GM18517 (cell line): ENCODE data around the gene LRMDA.

Experiments
- ATAC-seq: cut with Tn5 transposase; IDR thresholded peaks from one replicate; pipeline ENCODE4 v1.9.1; 2021; ENCODE audit warnings: mild to moderate bottlenecking, moderate library complexity; ENCODE audit not compliant: unreplicated experiment

Gene LRMDA

GRCh38 chr10:75568450-75569130, 137.2 kb downstream of the LRMDA start:
- ATAC-seq, result no peak

GRCh38 chr10:75569506-75569905, 138.1 kb downstream of the LRMDA start:
- ATAC-seq, result no peak

DNA sequence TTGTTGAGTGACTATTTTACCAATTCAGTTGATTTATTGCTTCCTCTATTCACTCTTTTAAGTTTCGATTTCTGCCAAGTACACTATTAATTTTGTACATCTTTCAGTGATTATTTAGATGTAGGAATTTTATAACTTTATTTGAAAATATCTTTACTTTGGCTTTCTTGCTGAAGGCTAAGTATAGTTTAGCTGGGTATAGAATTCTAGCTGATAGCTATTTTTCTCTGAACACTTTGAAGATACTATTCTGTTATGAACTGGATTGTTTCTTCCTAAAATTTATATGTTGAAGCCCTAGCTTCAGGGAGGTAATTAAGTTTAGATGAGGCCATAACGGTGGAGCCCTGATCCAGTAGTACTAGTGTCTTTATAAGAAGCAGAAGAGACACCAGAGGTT, 141.1 kb downstream of the LRMDA start:
- ATAC-seq, result no peak

- ATAC-seq, result no peak
These were observed 144.5 kb downstream of the LRMDA start for GRCh38 chr10:75575940-75576339.

DNA sequence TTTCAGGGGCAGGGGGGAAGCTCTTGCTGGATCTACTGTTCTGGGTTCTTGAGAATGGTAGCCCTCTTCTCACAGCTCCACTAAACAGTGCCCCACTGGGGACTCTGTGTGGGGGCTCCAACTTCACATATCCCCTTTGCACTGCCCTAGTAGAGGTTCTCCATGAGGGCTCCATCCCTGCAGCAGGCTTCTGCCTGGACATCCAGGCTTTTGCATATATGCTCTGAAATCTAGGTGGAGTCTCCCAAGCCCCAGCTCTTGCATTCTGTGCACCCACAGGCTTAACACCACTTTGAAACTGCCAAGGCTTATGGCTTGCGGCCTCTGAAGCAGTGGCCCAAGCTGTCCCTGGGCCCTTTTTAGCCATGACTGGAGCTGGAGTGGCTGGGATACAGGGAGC, 150.7 kb downstream of the LRMDA start:
- ATAC-seq, result no peak

GRCh38 chr10:75585294-75585693, 153.9 kb downstream of the LRMDA start:
- ATAC-seq, result no peak

- ATAC-seq, result no peak
These were observed 155.4 kb downstream of the LRMDA start for GRCh38 chr10:75586814-75587213.

DNA sequence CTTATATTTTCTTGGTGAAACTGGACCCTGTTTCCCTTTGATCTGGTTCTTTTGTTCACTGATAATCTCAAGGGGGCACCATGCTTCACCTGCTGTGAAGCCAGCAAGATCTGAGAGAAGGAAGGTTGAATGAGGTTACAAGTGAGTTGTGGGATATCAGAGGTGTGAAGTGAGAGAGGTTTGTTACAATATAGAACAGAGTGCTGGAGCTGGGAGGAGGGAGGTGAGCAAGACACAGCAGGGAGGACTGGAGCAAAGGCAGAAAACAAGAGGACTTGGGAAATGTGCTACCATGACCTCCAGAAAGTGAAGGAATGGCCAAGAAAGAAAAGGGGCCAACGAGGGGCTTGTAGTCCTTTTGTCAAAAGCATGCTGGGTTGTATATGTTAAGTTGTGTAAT, 156.6 kb downstream of the LRMDA start:
- no peak for ATAC-seq

- no peak for ATAC-seq
These were observed 158.7 kb downstream of the LRMDA start for GRCh38 chr10:75589895-75590654.

DNA sequence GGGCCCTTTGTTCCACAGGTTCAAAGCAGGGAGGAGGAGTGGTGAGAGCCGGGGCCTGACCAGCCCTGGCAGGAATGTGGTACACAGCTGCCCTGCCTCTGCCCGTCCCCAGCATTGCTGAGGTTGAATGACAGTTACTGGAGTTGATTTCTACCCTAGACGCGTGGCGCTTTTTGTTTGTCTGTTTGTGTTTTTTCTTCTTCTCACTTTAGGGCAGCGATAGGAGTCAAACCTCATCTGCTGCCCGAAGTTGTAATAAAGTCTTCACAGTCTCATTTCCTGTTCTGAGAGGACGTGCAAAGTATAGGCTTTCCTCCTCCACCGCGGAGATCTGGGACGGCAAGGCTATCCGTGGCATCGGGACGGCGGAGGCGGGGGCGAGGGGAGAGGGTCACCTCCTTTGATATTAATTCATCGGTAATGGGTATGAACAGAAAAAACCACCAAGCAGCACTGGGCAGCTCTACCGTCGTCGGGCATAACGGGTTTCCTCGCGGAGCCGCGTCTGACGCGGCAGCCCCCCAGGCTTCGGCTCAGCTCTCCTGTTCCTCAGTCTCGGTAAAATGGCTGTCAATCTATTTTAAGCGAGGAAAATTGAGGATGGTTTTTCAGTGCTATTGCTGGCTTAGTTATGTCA, 160.8 kb downstream of the LRMDA start:
- no peak for ATAC-seq

GRCh38 chr10:75592791-75593643, 161.6 kb downstream of the LRMDA start:
- no peak for ATAC-seq

DNA sequence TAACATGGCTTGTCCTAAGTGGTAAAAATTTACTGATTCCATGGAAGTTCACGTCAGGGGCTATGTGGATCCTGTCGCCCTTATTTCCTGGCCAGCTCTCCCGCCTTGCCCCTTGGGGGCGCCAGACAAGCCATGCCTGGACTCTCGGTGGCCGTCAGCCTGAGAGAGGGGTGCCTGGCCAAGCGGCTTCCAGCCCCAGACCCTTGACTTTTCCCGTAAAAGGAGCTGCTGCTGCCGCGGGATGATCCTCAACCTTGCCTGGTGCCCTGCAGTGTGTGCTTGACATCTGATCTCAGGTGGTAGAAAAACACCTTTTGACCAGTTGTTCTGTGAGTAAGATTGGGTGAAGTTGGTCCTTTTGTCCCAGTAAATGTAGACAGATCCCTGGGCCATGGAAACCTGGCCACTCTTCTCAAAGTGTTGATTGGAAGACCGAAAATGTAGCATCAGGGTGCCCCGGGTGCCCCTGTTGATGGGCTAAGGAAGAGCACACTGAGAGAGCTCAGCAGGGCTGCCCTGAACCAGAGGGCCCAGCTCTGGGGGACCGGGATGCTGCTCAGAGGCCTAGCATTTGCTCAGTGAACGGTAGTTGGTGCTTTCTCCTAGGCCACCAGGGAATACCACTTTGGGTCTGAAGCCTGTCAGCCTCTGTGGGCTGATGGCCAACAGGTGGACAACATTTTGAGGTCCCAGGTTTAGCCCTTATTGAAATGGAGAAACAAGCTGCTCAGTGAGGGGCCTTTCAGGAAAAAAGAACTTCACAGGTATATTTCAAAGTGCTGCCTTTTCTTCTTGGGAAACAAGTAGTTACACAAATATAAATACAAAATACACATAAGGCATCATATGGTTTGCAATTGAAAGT, 162.5 kb downstream of the LRMDA start:
- ATAC-seq, result no peak

- ATAC-seq, result no peak
These were observed 165.7 kb downstream of the LRMDA start for GRCh38 chr10:75596930-75597620.

DNA sequence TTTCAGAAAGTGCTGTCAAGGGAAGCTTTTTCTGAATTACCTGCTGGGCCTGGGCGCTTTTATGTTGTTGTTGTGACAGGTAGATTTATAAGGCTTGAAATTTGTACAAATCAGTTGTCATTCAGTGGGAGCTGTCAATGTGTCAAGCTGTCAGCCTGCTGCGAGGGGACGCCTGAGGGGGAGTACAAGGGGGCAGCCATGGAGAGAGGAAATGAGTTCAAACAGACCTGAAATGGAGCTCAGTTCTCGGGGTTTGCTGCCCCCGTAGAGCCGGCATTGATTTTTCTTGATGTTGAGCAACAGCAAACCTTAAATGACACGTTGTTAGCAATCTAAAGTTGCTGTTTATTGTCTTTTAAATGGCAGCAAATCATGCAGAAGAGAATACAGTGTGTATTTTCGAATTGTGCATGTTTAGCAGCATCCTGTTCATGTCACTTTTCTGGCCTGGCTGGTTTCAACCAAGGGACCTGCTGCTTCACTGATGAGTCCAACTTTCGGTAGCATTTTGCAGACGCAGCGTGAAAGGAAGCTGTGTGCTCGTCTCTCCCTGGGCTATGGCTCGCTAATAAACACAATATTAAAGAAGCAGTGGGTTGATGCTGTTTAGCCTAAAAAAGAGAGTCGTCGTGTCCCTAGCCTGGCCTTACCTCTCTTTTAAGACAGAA, 166.5 kb downstream of the LRMDA start:
- no peak for ATAC-seq

- no peak for ATAC-seq
These were observed 167.6 kb downstream of the LRMDA start for GRCh38 chr10:75598998-75599397.

GRCh38 chr10:75599875-75600648, 168.6 kb downstream of the LRMDA start:
- no peak for ATAC-seq

GRCh38 chr10:75600833-75601232, 169.4 kb downstream of the LRMDA start:
- ATAC-seq, result no peak

DNA sequence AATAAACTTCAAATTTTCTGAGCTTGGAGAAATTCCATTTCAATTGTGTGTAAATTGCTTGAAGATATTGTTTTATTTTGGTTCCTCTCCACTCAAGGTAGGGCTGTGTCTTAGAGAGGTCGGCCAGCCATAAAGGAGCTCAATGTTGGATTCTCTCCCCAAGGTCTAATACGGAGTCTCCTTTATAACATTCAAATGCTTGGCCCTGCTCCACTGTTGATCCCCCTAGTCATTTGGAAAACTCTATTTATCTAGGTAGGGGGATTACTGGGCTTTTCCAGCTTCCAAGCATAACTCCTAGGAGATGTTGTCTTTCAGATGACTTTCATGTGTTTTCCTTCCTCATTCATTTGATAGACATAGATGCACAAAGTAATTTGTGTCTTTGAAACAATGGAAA, 170.9 kb downstream of the LRMDA start:
- ATAC-seq, result no peak
